AG10803 (cell line): ENCODE results near the gene ISG20.

Experiments used
- DNase-seq: peaks from one replicate; pipeline ENCODE4 v3.0.0; 2010; ENCODE audit warnings: low read depth
- H3K4me3 ChIP-seq: 2 replicates; pipeline ENCODE4 v1.5.1; 2011; ENCODE audit warnings: mild to moderate bottlenecking, low read length, control low read depth
- TF ChIP-seq, protein P1 (sequence below): conservative IDR thresholded peaks from 2 replicates; pipeline ENCODE4 v1.5.1; 2011; ENCODE audit warnings: mild to moderate bottlenecking, low read length, control low read depth, inconsistent platforms

The ISG20 gene

GRCh38 chr15:88606070-88606794, 32.6 kb upstream of the ISG20 start:
- TF ChIP-seq, protein P1, sequence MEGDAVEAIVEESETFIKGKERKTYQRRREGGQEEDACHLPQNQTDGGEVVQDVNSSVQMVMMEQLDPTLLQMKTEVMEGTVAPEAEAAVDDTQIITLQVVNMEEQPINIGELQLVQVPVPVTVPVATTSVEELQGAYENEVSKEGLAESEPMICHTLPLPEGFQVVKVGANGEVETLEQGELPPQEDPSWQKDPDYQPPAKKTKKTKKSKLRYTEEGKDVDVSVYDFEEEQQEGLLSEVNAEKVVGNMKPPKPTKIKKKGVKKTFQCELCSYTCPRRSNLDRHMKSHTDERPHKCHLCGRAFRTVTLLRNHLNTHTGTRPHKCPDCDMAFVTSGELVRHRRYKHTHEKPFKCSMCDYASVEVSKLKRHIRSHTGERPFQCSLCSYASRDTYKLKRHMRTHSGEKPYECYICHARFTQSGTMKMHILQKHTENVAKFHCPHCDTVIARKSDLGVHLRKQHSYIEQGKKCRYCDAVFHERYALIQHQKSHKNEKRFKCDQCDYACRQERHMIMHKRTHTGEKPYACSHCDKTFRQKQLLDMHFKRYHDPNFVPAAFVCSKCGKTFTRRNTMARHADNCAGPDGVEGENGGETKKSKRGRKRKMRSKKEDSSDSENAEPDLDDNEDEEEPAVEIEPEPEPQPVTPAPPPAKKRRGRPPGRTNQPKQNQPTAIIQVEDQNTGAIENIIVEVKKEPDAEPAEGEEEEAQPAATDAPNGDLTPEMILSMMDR: no peak
- H3K4me3 ChIP-seq: no peak overlapping the region
- no peak for DNase-seq

DNA sequence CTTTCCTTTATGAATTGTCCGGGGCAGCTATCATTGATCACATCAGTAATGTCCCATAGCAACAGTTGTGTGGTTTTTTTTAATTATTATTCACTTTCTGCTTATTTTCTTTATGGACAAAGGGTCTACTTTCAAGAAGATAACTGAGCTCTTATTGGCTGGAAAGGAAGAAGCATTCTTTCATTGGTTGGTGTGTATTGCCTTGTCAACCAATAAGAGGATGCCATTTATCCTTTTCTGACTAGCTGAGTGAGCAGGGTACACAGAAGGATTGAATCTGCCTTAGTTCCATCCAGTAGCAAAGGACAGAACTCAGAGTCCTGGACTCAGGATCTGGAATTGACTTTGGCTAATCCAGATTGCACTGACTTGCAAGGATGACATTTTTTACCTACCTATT, 30.9 kb upstream of the ISG20 start:
- H3K4me3 ChIP-seq: no peak overlapping the region
- TF ChIP-seq, protein P1: no peak
- no peak for DNase-seq

DNA sequence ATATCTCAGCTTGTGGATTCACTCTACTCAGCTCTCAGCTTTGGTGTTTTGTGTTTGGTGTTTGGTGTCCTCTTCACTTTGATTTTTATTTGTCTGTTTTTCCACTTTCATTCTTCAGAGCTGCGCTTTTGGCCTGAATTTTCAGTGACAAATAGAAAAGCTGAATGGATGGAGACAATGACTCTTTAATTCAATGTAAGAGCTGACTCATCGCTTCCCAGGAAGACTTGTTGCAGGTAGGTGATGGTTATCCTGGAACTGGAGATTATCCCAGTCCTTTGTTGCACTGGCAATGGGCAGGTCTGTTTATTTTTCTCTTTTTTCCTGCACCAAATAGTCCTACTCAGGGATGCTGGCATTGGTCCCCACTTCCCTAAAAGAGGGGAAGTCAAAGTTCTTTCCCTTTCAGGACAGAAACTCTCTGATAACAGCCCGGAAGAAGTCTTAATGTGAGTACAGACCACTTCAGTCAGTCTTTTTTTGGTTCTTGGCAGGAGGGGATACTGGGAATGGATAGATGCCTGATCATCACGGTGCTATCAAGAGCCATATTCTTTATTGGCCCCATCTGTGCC, 30.1 kb upstream of the ISG20 start:
- H3K4me3 ChIP-seq: no peak overlapping the region
- TF ChIP-seq, protein P1: no peak
- no peak for DNase-seq

DNA sequence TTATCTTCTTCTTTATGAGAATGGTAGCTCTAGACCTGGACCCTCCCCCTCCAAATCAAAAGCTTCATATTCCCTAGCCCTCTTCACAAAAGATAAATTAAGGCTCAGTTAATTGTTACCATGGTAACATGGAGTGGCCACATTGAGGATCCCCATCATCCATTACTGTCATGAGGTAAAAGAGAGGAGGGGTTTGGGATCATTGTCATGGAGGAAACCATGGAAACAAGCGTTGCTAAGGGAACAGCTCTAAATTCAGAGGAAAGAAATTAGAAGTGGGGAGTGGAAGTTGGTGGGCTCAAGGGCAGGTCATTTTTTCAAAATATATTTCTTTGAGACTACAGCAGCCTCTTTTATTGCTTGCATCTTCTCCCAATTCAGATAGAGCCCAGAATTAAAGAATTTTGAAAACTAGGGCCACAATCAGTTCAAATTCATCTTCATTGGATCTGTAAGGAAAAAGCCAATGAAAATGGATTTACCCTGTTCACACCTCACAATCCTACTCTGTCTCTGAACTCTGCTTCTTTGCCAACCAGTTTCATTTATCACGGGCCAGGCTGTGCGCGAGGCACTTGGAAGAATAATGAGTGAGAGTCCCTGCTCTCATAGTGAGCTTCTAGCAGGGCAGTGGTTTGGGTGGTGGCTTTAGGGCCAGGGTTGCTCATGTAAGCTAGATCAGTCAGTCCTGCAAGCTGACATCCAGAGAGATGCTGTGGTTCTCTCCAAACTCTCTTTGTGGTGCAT, 29.3 kb upstream of the ISG20 start:
- no peak for DNase-seq
- TF ChIP-seq, protein P1: no peak
- H3K4me3 ChIP-seq: no peak overlapping the region

DNA sequence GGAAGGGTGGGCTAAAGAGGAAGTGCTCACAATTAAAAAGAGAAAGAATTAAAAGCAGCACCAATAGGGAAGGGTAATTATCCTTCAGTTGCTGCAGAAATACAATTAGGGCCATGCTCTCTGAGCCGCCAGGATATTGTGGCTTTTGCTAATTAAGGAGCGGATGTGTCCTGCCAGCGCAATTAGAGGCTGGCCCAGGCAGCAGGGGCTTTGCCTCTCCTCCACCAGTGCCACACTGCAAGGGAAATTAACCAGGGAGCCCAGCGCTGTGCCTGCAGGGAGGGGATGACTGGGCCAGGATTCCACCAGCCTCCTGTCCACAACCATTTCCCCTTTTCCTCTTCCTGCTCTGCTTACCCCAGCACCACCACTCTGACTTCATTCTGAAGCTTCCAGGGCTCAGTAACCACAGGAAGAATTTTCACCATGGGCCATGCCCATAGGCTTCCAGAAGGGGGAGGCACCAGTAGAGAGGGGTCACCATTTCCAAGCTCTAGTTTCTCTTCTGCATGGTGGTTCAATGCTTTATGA, 28.1 kb upstream of the ISG20 start:
- no peak overlapping the region for H3K4me3 ChIP-seq
- TF ChIP-seq, protein P1: peak; percentile 24
- DNase-seq: peak; percentile 22

DNA sequence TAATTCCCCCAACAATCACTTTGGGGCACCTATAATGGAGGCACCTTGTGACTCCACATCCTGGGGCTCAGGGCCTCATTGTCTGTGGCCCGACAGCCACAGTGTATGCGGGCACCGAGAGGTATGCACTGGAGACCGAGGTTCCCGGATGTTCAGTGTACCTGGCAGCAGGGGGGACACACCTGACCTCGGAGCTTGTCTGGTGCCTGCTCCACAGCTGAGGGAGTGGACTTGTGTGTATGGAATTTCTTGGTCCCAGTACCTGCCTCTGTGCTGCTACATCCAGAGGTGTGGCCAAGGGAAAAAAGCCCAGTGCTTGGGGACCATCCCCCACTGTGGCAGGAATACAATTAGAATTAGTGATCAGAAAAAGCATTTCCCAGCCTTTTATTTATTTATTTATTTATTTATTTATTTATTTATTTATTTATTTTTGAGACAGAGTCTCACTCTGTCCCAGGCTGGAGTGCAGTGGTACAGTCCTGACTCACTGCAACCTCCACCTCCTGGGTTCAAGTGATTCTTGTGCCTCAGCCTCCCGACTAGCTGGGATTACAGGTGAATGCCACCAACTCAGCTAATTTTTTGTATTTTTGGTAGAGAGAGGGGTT, 26.5 kb upstream of the ISG20 start:
- TF ChIP-seq, protein P1: no peak
- no peak for DNase-seq
- H3K4me3 ChIP-seq: no peak overlapping the region
